GM18907 (cell line): ENCODE measurements around the gene KIFC3.
"Not testable (repeated sequence)": the region's sequence is repeated elsewhere in the genome, so short reads cannot be mapped to it uniquely, and the experiment has no call there.

ENCODE experiments used
- ATAC-seq: cut with Tn5 transposase; IDR thresholded peaks from one replicate; pipeline ENCODE4 v1.9.1; 2021; ENCODE audit warnings: mild to moderate bottlenecking, moderate library complexity; ENCODE audit not compliant: unreplicated experiment

The KIFC3 gene

GRCh38 chr16:57727610-57728009, 74.7 kb downstream of the KIFC3 start:
- no peak for ATAC-seq

GRCh38 chr16:57726433-57726947, 75.8 kb downstream of the KIFC3 start:
- ATAC-seq = no peak

- ATAC-seq = no peak
Observed at GRCh38 chr16:57725976-57726375, 76.3 kb downstream of the KIFC3 start.

- ATAC-seq = no peak
Observed at GRCh38 chr16:57725554-57725953, 76.7 kb downstream of the KIFC3 start.

- ATAC-seq = no peak
Observed at GRCh38 chr16:57725151-57725550, 77.1 kb downstream of the KIFC3 start.

- no peak for ATAC-seq
Observed at GRCh38 chr16:57724531-57724930, 77.8 kb downstream of the KIFC3 start.

- ATAC-seq = no peak
Observed at GRCh38 chr16:57723170-57723569, 79.1 kb downstream of the KIFC3 start.

- no peak for ATAC-seq
Observed at GRCh38 chr16:57722651-57723050, 79.6 kb downstream of the KIFC3 start.

GRCh38 chr16:57722210-57722499, 80.1 kb downstream of the KIFC3 start:
- no peak for ATAC-seq

- no peak for ATAC-seq
Observed at GRCh38 chr16:57721356-57722209, 80.7 kb downstream of the KIFC3 start.

GRCh38 chr16:57720142-57720575, 82.1 kb downstream of the KIFC3 start:
- no peak for ATAC-seq

- no peak for ATAC-seq
Observed at GRCh38 chr16:57714047-57714446, 88.2 kb downstream of the KIFC3 start.

- ATAC-seq = no peak
Observed at GRCh38 chr16:57713596-57713995, 88.7 kb downstream of the KIFC3 start.

GRCh38 chr16:57712569-57712968, 89.7 kb downstream of the KIFC3 start:
- not testable (repeated sequence) for ATAC-seq

GRCh38 chr16:57711993-57712392, 90.3 kb downstream of the KIFC3 start:
- ATAC-seq = no peak

- no peak for ATAC-seq
Observed at GRCh38 chr16:57711346-57711745, 90.9 kb downstream of the KIFC3 start.

GRCh38 chr16:57709663-57710062, 92.6 kb downstream of the KIFC3 start:
- ATAC-seq = no peak
